ENCODE measurements around the gene ZNF534. TPM values are rescaled to one million over a fixed set of nuclear protein-coding genes. Genes with fewer than 3 reads are reported as not detected.

ZNF534 gene
- polyA plus RNA-seq, 1 of the 3 experiments (the other 2 are of a cell fraction), result not detected

DNA sequence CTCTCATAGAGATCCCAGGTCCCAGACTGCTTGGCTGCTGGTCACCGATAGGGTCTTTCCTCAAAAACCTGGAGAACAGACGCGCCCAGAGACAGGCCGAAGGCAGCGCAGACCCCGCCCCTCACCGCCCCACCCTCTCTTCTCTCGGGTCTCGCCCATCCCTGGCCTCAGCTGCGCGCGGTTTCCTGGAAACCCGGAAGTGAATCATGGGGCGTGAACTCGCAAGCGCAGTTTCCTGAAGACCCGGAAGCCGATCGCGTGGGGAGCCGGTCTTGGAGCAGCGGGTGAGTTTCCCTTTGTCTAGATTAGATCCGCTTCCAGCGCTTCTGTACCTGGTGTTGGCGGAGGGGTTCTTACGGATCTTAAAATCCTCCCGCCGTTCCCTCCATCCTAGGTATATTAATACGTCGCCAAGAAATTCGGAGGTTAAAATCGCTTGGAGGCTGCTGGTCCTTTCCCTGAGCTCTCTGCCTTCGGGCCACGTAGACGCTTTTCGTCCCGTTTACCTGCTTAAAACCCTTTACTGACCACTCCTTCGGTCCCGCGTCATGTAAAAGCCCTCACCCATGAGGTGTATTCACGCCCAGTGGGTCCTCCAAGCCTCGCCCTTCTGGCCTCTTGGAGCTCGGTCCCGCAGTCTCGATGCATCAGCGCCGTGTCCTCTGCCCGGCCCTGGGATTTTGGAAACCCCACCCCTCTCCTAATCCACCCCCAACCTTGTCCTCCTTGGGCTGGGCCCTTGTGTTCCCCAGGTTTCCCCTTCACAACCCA, 24.6 kb downstream of the ZNF534 start, which contains the start of gene ZNF578:
TSS of gene ZNF578 (plus strand) at position 230 of the 771 bp plus-strand sequence. CDS start 48,293 bp downstream, outside the sequence.
- 7% methylated on average over 32 of the region's 48 CpGs for WGBS (ENCODE audit: low lambda C conversion rate)
- ChIA-PET POLR2A (interaction anchor here (1.8 kb wide), 1 partner anchor 84 kb away, joined by 9 read pairs; the partner anchor contains the start of gene ZNF880), CTCF (interaction anchor here (1.4 kb wide), 1 partner anchor 112 kb away, joined by 3 read pairs; no protein-coding TSS in a partner anchor)
- peaks cover 0 to 4% of the 10 kb centered on the region in 2 experiments; a peak in 1 of 4 replicates for H3K4me1 ChIP-seq (ENCODE audit: control insufficient read depth in 1 of 2, insufficient read depth in 2 of 2, low read depth in 1 of 2, low read length in 1 of 2)
- H3K4me2 ChIP-seq, result peak within 1 kb of the TSS; percentile 78
- peak within 1 kb of the TSS; percentile 78 for H2AFZ ChIP-seq (ENCODE audit: low read depth)
- peaks cover 21 to 24% of the 10 kb centered on the region in 2 experiments for H3K36me3 ChIP-seq (replicated peaks in 1 of 2; ENCODE audit: control insufficient read depth in 1 of 2, insufficient read depth in 2 of 2, low read length in 1 of 2)
- peak within 1 kb of the TSS in 1 of 2 experiments; percentile 35; a peak in 1 of 4 replicates for H3K27ac ChIP-seq (ENCODE audit: low read depth in 2 of 2, low read length in 1 of 2)
- H3K9ac ChIP-seq, result peak within 1 kb of the TSS; percentile 63
- peak; percentile 95 for DNase-seq
- no peaks in the 10 kb centered on the region for H4K20me1 ChIP-seq (ENCODE audit: insufficient read depth)
- H3K9me3 ChIP-seq, result peaks cover 16% of the 10 kb centered on the region; the same call in 1 of the 2 replicates
- no peaks in the 10 kb centered on the region for H3F3A ChIP-seq (replicated peaks; ENCODE audit: insufficient read depth)
- no peaks in the 10 kb centered on the region for H3K79me2 ChIP-seq (ENCODE audit: insufficient read depth)
- TF ChIP-seq CHD2 (IDR thresholded peaks at IDR 0.05; ENCODE audit: low read length, partially characterized antibody) (peak; percentile 96), GABPA (IDR thresholded peaks at IDR 0.05; ENCODE audit: low read depth) (peak; percentile 92), TAF1 (IDR thresholded peaks at IDR 0.05; ENCODE audit: borderline replicate concordance, low read depth, low read length) (no peak), SIN3A (IDR thresholded peaks at IDR 0.05; ENCODE audit: borderline replicate concordance, low read depth, low read length) (0 out of 2 replicates have a peak, but pooled peaks have one; percentile 69), ELF1 (IDR thresholded peaks at IDR 0.05) (peak; percentile 85), NFIC (IDR thresholded peaks at IDR 0.05; ENCODE audit: borderline replicate concordance) (no peak), MXI1 (IDR thresholded peaks at IDR 0.05; ENCODE audit: low read depth, low read length) (peak; percentile 50; the same call in 1 of the 2 replicates), POLR2AphosphoS5 (IDR thresholded peaks at IDR 0.05; ENCODE audit: low read depth, low read length) (peak; percentile 68), NRF1 (IDR thresholded peaks at IDR 0.05; ENCODE audit: low read depth, low read length) (peak; percentile 44; the same call in 1 of the 2 replicates)
- TF ChIP-seq, protein P1, sequence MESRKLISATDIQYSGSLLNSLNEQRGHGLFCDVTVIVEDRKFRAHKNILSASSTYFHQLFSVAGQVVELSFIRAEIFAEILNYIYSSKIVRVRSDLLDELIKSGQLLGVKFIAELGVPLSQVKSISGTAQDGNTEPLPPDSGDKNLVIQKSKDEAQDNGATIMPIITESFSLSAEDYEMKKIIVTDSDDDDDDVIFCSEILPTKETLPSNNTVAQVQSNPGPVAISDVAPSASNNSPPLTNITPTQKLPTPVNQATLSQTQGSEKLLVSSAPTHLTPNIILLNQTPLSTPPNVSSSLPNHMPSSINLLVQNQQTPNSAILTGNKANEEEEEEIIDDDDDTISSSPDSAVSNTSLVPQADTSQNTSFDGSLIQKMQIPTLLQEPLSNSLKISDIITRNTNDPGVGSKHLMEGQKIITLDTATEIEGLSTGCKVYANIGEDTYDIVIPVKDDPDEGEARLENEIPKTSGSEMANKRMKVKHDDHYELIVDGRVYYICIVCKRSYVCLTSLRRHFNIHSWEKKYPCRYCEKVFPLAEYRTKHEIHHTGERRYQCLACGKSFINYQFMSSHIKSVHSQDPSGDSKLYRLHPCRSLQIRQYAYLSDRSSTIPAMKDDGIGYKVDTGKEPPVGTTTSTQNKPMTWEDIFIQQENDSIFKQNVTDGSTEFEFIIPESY (IDR thresholded peaks at IDR 0.05; ENCODE audit: borderline replicate concordance, low read depth), result peak; percentile 69; the same call in 1 of the 2 replicates
- no peaks in the 10 kb centered on the region for H3K9me2 ChIP-seq
- no peaks in the 10 kb centered on the region for H3K27me3 ChIP-seq (ENCODE audit: insufficient read depth)
- peak within 1 kb of the TSS; percentile 72 to 74 for H3K4me3 ChIP-seq (ENCODE audit: low read depth in 2 of 2, low read length in 1 of 2)

DNA sequence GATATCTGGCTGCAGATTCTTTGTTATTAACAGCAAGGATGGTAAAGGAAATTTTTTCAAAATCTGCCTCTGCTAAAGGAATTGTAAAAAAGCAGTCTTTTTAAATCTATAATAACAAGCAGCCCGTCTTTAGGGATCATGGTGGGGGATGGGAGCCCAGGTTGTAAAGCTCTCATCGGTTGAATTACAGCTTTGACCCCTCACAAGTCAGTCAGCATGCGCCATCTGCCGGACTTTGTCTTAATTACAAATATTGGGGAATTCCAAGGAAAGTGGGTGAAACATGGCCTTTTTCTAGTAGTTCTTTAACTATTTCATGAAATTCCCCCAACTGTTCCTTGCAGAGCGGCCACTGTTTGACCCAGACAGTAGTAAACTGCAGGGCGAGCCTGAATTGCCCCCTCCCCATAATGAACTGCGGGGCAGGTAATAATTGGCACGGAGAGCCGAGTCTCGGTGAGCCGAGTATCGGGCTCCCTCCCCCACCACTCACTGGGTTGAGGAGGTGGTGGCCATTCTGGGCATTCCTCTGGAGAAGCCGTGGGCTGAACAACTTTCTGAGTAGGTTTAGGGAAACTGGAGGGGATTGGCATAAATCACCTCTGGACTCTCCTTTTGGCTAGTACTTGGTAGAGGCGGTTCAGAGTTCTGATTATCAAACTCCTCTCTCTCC, 36.0 kb downstream of the ZNF534 start:
- H3K79me2 ChIP-seq (ENCODE audit: insufficient read depth), result no peaks in the 10 kb centered on the region
- no peak overlapping the region for H3K4me2 ChIP-seq
- H3K9me3 ChIP-seq, result peaks cover 16% of the 10 kb centered on the region; the same call in 1 of the 2 replicates
- H2AFZ ChIP-seq (ENCODE audit: low read depth), result no peak overlapping the region
- H3K36me3 ChIP-seq (replicated peaks in 1 of 2; ENCODE audit: control insufficient read depth in 1 of 2, insufficient read depth in 2 of 2, low read length in 1 of 2), result peaks cover 0 to 18% of the 10 kb centered on the region in 2 experiments
- no peaks in the 10 kb centered on the region for H3K27me3 ChIP-seq (ENCODE audit: insufficient read depth)
- POLR2A ChIA-PET, result no interaction called here
- no peak for DNase-seq
- CTCF ChIA-PET, result no interaction called here
- H3K9ac ChIP-seq, result no peak overlapping the region
- H3K4me3 ChIP-seq (ENCODE audit: low read depth in 2 of 2, low read length in 1 of 2), result 0 out of 4 replicates have a peak overlapping the region, but pooled peaks of 1 of the 2 experiments have one; percentile 2
- WGBS (ENCODE audit: low lambda C conversion rate), result 62% methylated on average over 14 of the region's 14 CpGs
- no peaks in the 10 kb centered on the region for H3K4me1 ChIP-seq (ENCODE audit: control insufficient read depth in 1 of 2, insufficient read depth in 2 of 2, low read depth in 1 of 2, low read length in 1 of 2)
- TF ChIP-seq ELF1 (IDR thresholded peaks at IDR 0.05) (no peak), FOXJ3 (CRISPR knock-in tag; IDR thresholded peaks at IDR 0.05) (no peak), EZH2phosphoT487 (IDR thresholded peaks at IDR 0.05; ENCODE audit: borderline replicate concordance, low read depth) (no peak)
- TF ChIP-seq, protein P2, sequence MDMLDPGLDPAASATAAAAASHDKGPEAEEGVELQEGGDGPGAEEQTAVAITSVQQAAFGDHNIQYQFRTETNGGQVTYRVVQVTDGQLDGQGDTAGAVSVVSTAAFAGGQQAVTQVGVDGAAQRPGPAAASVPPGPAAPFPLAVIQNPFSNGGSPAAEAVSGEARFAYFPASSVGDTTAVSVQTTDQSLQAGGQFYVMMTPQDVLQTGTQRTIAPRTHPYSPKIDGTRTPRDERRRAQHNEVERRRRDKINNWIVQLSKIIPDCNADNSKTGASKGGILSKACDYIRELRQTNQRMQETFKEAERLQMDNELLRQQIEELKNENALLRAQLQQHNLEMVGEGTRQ (IDR thresholded peaks at IDR 0.05; ENCODE audit: borderline replicate concordance, low read depth, low read length), result no peak
- no peak overlapping the region for H3K27ac ChIP-seq (ENCODE audit: low read depth in 2 of 2, low read length in 1 of 2)
- H3F3A ChIP-seq (replicated peaks; ENCODE audit: insufficient read depth), result no peaks in the 10 kb centered on the region
- H4K20me1 ChIP-seq (ENCODE audit: insufficient read depth), result no peaks in the 10 kb centered on the region
- no peaks in the 10 kb centered on the region for H3K9me2 ChIP-seq
